Left lobe of liver (tissue), 2 donors: ENCODE results near the gene CHRNB1. TPM values are rescaled to one million over a fixed set of nuclear protein-coding genes. Genes with fewer than 3 reads are reported as not detected.
"Not testable (repeated sequence)": the region's sequence is repeated elsewhere in the genome, so short reads cannot be mapped to it uniquely, and the experiment has no call there.

Experiments
- ATAC-seq: fragments of 200-7000 bp; cut with Tn5 transposase; one replicate; pipeline ENCODE4 v1.9.1; 2020; ENCODE audit warnings: mild to moderate bottlenecking, moderate library complexity
- DNase-seq: peaks from one replicate; pipeline ENCODE4 v3.0.0-alpha.2; 2020; ENCODE audit warnings: low spot score
- total RNA-seq: library from RNA; stranded (reverse); gene quantifications from one replicate; pipeline ENCODE4 v1.2.1, GENCODE V29; 2021
- donor health status: DM: no; HTN: no; CAD: no; lungs with moderate emphysema.
- donor health status: DM: no; HTN: yes; CAD: no.

The CHRNB1 gene
- total RNA-seq, 1 donor from 2014 or later: 10.9 TPM

- not testable (repeated sequence) for DNase-seq, ATAC-seq
Observed at GRCh38 chr17:7481842-7482741, 37.2 kb downstream of the CHRNB1 start.

- not testable (repeated sequence) for ATAC-seq, DNase-seq
Observed at GRCh38 chr17:7482742-7483088, 37.9 kb downstream of the CHRNB1 start.

- ATAC-seq: peak; percentile 72
Observed at GRCh38 chr17:7483255-7484066, 38.6 kb downstream of the CHRNB1 start.

GRCh38 chr17:7484067-7484918, 39.4 kb downstream of the CHRNB1 start, which contains the start of gene POLR2A:
Gene POLR2A, plus strand, starts transcription at chr17:7484366.
- DNase-seq: peak; percentile 99
- peak; percentile 81 for ATAC-seq

More at GRCh38 chr17:7483255-7484066, 38.6 kb downstream of the CHRNB1 start:
- DNase-seq: peak; percentile 94

GRCh38 chr17:7484919-7485377, 40.1 kb downstream of the CHRNB1 start:
- ATAC-seq: no peak
- no peak for DNase-seq

- ATAC-seq: no peak
- DNase-seq: no peak
Observed at GRCh38 chr17:7486181-7486580, 41.3 kb downstream of the CHRNB1 start.

DNA sequence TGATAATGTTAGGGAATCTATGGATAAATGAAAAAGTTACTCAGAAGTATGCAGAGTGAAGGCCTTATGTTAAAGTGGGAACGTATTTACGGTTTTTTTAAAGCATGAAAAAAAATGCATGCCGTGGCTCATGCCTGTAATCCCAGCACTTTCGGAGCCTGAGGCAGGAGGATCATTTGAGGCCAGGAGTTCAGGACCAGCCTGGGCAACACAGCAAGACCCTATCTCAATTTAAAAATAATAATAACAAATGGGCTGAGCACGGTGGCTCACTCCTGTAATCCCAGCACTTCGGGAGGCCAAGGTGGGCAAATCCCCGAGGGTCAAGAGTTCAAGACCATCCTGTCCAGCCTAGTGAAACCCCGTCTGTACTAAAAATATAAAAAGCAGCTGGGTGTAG, 45.3 kb downstream of the CHRNB1 start:
- ATAC-seq: no peak
- DNase-seq: no peak

- ATAC-seq (peak; percentile 41), DNase-seq (no peak)
Observed at GRCh38 chr17:7491583-7491982, 46.7 kb downstream of the CHRNB1 start.

GRCh38 chr17:7493941-7494340, 49.1 kb downstream of the CHRNB1 start:
- no peak for ATAC-seq
- no peak for DNase-seq

- no peak for DNase-seq
- peak; percentile 9 for ATAC-seq
Observed at GRCh38 chr17:7495906-7496434, 51.1 kb downstream of the CHRNB1 start.

- DNase-seq: no peak
- ATAC-seq: peak; percentile 39
Observed at GRCh38 chr17:7496470-7497183, 51.8 kb downstream of the CHRNB1 start.

GRCh38 chr17:7497228-7497627, 52.4 kb downstream of the CHRNB1 start:
- ATAC-seq (peak; percentile 26), DNase-seq (no peak)

DNA sequence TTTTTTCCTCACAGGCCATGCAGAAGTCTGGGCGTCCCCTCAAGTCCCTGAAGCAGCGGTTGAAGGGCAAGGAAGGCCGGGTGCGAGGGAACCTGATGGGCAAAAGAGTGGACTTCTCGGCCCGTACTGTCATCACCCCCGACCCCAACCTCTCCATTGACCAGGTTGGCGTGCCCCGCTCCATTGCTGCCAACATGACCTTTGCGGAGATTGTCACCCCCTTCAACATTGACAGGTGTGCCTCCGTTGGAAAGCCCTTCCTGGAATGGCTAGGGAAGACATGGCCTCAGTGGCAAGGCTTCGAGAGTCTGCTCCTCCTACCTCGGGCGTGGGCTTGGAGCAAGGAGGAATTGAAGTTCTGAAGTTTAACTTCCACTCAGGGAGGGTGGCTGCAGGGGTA, 52.8 kb downstream of the CHRNB1 start:
- no peak for ATAC-seq
- no peak for DNase-seq

DNA sequence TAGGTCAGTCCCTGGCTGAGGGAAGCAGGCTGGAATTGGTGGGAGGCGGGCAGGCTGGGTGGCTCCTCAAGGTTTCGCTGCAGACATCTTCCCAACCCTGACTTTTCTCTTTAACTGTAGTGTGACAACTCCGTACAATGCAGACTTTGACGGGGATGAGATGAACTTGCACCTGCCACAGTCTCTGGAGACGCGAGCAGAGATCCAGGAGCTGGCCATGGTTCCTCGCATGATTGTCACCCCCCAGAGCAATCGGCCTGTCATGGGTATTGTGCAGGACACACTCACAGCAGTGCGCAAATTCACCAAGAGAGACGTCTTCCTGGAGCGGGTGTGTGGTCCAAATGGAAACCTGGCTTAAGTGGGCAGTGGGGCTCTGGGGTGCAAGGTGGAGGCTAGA, 54.3 kb downstream of the CHRNB1 start:
- no peak for DNase-seq
- no peak for ATAC-seq

DNA sequence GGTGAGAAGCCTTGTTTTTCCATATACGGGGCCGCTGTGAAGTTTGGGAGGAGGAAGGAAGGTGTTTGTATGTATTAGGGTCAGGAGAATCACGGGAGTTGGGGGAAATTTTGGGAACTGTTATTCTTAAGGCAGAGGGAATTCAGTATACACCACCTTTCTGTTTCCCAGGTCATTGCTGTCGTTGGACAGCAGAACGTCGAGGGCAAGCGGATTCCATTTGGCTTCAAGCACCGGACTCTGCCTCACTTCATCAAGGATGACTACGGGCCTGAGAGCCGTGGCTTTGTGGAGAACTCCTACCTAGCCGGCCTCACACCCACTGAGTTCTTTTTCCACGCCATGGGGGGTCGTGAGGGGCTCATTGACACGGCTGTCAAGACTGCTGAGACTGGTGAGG, 56.9 kb downstream of the CHRNB1 start:
- DNase-seq (no peak), ATAC-seq (no peak)

DNA sequence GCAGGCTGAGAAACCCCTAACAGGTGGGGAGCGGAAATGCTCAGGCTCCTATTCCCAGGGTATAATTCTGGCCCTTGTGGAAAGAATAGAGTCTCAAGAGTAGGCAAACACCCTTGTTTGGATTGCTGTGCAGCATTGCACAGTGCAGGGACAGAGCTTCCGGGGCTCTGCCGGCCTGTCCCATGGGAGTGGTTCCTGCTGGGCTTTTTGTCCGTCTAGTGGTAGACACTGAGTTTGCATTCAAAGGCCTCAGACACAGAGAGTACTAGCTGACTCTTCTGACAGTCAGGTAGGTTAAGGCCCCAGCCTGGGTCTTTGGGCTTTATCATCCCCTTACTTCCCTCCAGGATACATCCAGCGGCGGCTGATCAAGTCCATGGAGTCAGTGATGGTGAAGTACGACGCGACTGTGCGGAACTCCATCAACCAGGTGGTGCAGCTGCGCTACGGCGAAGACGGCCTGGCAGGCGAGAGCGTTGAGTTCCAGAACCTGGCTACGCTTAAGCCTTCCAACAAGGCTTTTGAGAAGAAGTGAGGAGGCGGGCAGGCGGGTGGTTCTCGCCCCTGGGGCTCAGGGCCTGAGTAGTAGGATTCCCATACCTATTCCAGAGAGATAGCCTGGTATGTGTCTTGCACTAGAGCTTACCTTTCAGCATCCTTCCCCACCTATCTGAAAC, 57.4 kb downstream of the CHRNB1 start:
- peak; percentile 14 for ATAC-seq
- DNase-seq: no peak

DNA sequence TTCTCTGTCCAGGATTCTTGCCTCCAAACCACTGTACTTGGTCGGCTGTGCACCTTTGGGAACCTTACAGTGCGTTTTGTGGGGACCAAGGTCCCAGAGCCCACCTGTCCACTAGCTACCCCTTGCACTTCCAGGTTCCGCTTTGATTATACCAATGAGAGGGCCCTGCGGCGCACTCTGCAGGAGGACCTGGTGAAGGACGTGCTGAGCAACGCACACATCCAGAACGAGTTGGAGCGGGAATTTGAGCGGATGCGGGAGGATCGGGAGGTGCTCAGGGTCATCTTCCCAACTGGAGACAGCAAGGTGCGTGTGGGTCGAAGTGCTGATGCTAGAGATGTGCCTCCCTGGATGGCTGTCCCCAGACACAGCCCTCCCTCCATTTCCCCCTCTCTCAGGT, 58.1 kb downstream of the CHRNB1 start:
- ATAC-seq (peak; percentile 43), DNase-seq (no peak)

GRCh38 chr17:7503521-7503920, 58.7 kb downstream of the CHRNB1 start:
- DNase-seq (no peak), ATAC-seq (no peak)
